GM19023 (cell line): ENCODE measurements around the gene MEGF9.

Experiments
- ATAC-seq: cut with Tn5 transposase; IDR thresholded peaks from one replicate; pipeline ENCODE4 v1.9.1; 2021; ENCODE audit warnings: mild to moderate bottlenecking, moderate library complexity; ENCODE audit not compliant: unreplicated experiment

The MEGF9 gene

GRCh38 chr9:120733190-120733589, 18.9 kb upstream of the MEGF9 start:
- no peak for ATAC-seq

- ATAC-seq: no peak
These were observed 16.6 kb upstream of the MEGF9 start for GRCh38 chr9:120730654-120731514.

- ATAC-seq: no peak
These were observed 15.5 kb upstream of the MEGF9 start for GRCh38 chr9:120729791-120730241.

DNA sequence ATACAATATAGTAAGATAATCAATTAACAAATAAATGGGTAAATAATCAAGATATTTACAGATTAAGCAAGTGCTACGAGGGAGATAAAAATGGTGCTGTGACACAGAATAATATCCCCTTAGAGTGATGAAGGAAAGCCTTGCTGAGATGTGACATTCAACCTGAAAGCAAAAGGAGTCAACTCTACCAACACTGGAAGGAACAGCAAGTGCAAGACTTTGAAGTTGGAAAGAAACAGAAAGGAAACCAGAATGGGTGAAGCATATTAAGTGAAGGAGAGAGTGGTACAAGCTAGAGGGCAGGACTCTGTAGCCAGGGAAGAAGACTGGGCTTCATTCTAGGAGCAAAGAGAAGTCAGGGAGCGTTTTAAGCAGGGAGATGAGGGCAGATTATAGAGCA, 12.2 kb upstream of the MEGF9 start:
- ATAC-seq: no peak

DNA sequence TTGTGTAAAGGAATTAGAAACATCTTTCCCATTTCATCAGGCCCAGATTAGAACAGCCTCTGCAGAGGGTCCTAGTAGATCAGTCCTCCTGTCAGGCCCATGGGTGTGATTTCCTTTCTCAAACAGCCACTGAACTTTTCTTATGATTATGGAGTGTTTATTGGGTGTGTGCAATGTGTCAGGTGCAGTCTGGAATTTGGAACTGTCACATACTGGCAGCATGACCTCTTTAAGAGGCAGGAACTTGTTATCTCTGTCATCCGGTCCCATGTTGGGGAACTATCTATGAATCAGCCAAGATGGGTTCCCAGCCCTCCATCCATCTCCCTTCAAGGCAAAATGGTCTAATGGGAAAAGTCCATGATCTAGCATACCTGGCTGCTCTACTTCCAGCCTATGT, 11.6 kb upstream of the MEGF9 start:
- ATAC-seq: no peak

DNA sequence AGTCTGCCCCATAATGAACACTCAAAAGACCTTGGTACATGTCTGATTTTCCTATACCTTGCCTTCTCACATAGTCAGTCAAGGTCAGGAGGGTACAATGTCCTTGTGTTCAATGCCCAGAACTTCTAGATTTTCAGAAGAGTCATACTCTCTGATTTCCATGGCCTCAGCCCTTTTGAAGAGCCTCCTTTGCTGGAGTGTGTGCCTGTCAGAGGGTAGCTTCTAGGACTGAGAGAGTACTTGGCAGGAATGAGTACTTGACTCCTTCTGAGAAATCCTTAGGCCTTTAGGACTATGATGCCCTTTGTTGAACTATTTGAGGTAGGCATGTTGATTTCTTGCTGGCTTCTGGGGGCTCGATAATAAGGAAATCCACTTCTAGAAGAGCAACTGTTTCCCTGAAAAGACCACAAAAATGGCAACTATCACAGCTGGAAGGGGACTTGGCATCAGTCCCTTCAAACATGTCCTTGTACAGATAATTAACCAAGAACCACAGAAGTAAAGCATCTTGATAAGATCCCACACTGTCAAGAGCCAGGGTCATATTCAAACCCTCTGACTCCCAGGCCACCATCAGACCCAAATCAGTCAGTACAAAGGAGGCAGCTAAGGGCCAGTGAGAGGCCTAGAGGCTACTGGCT, 10.6 kb upstream of the MEGF9 start:
- ATAC-seq: no peak

- no peak for ATAC-seq
These were observed 9.3 kb upstream of the MEGF9 start for GRCh38 chr9:120723565-120723964.

DNA sequence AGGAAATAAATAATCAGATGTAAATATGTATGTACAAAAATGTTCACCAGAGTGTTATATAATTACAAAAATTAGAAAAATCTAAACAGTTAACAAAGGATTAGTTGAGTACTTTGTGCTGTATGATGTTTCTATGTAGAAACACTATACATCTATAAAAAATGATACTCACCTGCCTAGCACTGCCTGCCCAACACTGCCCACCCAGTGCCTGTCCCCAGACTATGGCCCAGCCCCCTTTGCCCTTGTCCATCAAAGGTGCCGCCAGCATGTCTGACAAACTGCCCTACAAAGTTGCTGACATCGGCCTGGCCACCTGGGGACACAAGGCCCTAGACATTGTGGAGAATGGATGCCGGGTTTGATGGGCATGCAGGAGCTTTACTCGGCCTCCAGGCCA, 6.1 kb upstream of the MEGF9 start:
- no peak for ATAC-seq

DNA sequence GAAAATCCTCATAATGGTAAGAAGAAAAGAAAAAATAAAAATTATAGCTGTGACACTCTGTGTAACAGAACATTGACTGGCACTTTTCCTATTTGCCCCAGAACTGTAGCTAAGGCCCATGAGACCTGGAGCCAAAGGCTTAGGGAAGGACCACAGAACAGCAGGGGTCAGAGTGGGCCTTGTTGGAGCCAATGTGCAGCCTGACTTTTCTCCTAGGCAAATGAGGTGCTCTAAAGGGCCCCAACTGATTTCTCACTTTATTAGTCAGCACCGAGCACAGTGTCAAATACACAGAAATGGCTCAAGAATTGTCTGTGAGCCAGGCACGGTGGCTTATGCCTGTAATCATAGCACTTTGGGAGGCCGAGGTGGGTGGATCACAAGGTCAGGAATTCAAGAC, 4.0 kb upstream of the MEGF9 start:
- ATAC-seq: no peak

DNA sequence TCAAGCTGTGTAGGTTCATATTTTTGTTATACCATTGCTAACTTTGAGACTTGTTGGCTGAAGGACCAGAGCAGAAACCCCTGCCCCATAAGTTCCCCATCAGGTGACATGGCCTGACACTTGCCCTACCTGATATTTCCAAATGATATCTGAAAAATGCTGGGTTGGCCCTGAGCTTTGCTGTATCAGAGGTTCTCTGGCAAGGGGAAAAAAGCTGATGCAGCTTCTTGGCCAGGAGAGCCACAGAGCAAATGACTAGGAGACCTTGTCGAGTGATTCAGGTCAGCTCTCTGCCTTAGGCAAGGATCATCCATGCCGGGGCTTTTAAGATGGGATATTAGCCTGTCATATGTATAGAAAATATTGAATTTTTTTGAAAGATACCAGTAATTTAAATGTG, 2.9 kb upstream of the MEGF9 start:
- no peak for ATAC-seq

DNA sequence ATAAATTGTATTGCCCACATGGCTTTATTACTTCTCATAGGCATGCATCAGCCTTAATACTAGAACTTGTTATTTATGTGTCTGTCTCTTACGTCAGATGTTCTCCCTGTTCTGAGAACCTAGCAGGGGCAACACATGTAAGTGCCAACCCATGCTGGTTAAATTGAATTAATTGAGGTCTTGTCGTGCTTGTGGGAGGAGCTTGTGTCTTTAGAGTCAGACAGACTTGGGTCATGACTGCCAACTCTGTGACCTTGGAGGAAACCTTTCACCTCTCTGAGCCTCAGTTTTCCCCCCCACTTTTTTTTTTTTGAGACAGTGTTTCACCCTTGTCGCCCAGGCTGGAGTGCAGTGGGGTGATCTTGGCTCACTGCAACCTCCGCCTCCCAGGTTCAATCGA, 2.2 kb upstream of the MEGF9 start:
- no peak for ATAC-seq

DNA sequence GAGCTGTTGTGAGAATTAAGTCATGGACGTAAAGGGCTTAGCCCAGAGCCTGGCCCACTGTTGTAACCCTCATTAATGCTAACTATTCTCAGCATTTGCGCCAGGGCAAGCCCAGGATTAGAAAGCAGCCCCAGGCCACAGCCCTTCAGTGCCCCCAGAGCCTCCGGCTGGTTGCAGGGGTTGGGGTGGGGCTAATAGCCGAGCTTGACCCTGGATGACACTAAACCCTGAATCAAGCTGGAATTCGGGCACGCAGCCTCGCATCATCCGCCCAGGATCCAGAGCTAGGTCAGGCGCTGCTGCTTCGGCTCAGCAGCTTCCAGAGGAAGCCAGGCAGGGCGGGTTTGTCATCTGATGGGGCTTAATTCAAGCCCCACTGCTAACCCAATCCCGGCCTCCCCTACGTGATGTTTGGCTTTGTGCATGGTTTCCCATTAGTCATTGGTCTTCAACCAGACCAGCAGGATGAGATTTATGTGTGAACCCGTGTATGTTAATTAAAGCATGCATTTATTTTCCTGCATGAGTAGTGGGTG, 1.2 kb upstream of the MEGF9 start:
- ATAC-seq: no peak

GRCh38 chr9:120714846-120715388, 647 bp upstream of the MEGF9 start:
- peak; percentile 27 for ATAC-seq

- no peak for ATAC-seq
These were observed 798 bp downstream of the MEGF9 start for GRCh38 chr9:120713257-120714087.

- no peak for ATAC-seq
These were observed 1.7 kb downstream of the MEGF9 start for GRCh38 chr9:120712539-120713031.

- ATAC-seq: no peak
These were observed 2.3 kb downstream of the MEGF9 start for GRCh38 chr9:120711841-120712538.

- ATAC-seq: no peak
These were observed 2.9 kb downstream of the MEGF9 start for GRCh38 chr9:120711354-120711753.

GRCh38 chr9:120710110-120710981, 3.9 kb downstream of the MEGF9 start:
- ATAC-seq: no peak

- no peak for ATAC-seq
These were observed 5.6 kb downstream of the MEGF9 start for GRCh38 chr9:120708526-120709224.
